ENCODE results near the gene ASGR2.

The ASGR2 gene

DNA sequence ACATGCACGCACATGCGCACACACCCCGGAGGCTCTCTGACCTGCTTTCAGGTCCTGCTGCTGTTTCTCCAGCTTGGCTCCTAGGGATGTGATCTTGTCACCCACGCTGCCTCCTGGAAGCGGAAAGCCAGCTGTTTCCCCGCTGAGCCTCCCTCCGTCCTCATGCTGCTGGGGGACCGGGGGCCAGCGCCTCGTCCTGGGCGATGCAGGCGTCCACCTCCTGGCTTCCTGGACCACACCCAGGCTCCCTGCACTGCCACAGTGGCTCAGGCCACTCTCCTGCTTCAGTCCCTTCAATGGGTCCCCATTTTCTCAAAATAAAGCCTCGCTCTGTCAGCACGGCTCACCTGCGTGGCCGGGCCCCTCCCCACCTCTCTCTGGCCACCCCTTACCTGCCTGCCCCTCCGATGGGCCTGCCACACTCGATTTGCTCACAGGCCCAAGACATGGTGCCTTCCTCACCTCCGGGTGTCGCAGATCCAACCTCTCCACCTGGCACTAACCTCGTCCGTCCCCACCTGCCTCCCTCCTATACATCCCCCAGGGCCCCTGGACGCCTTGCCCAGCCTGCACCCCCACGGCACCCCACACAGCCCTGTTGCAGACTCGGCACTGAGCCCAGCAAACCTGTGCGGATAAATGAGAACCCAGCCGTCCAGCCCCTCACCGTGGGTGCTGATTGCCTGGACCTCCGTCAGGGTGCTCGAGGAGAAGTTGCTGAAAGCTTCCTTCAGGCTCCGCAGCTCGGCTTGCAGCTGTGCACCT lies 6.6 kb downstream of the ASGR2 start:
- TF ChIP-seq POLR2AphosphoS5 (IDR thresholded peaks at IDR 0.05; ENCODE audit: low read depth), result no peak
- TF ChIP-seq GABPA (IDR thresholded peaks at IDR 0.05; ENCODE audit: low read depth), result no peak
- TF ChIP-seq, protein P1, sequence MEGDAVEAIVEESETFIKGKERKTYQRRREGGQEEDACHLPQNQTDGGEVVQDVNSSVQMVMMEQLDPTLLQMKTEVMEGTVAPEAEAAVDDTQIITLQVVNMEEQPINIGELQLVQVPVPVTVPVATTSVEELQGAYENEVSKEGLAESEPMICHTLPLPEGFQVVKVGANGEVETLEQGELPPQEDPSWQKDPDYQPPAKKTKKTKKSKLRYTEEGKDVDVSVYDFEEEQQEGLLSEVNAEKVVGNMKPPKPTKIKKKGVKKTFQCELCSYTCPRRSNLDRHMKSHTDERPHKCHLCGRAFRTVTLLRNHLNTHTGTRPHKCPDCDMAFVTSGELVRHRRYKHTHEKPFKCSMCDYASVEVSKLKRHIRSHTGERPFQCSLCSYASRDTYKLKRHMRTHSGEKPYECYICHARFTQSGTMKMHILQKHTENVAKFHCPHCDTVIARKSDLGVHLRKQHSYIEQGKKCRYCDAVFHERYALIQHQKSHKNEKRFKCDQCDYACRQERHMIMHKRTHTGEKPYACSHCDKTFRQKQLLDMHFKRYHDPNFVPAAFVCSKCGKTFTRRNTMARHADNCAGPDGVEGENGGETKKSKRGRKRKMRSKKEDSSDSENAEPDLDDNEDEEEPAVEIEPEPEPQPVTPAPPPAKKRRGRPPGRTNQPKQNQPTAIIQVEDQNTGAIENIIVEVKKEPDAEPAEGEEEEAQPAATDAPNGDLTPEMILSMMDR (IDR thresholded peaks at IDR 0.05; ENCODE audit: insufficient read depth, low read length), result no peak
- TF ChIP-seq, protein P2, sequence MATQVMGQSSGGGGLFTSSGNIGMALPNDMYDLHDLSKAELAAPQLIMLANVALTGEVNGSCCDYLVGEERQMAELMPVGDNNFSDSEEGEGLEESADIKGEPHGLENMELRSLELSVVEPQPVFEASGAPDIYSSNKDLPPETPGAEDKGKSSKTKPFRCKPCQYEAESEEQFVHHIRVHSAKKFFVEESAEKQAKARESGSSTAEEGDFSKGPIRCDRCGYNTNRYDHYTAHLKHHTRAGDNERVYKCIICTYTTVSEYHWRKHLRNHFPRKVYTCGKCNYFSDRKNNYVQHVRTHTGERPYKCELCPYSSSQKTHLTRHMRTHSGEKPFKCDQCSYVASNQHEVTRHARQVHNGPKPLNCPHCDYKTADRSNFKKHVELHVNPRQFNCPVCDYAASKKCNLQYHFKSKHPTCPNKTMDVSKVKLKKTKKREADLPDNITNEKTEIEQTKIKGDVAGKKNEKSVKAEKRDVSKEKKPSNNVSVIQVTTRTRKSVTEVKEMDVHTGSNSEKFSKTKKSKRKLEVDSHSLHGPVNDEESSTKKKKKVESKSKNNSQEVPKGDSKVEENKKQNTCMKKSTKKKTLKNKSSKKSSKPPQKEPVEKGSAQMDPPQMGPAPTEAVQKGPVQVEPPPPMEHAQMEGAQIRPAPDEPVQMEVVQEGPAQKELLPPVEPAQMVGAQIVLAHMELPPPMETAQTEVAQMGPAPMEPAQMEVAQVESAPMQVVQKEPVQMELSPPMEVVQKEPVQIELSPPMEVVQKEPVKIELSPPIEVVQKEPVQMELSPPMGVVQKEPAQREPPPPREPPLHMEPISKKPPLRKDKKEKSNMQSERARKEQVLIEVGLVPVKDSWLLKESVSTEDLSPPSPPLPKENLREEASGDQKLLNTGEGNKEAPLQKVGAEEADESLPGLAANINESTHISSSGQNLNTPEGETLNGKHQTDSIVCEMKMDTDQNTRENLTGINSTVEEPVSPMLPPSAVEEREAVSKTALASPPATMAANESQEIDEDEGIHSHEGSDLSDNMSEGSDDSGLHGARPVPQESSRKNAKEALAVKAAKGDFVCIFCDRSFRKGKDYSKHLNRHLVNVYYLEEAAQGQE (IDR thresholded peaks at IDR 0.05; ENCODE audit: insufficient replicate concordance, low read depth), result no peak
- TF ChIP-seq SPI1 (IDR thresholded peaks at IDR 0.05; ENCODE audit: borderline replicate concordance, low read depth), result no peak

DNA sequence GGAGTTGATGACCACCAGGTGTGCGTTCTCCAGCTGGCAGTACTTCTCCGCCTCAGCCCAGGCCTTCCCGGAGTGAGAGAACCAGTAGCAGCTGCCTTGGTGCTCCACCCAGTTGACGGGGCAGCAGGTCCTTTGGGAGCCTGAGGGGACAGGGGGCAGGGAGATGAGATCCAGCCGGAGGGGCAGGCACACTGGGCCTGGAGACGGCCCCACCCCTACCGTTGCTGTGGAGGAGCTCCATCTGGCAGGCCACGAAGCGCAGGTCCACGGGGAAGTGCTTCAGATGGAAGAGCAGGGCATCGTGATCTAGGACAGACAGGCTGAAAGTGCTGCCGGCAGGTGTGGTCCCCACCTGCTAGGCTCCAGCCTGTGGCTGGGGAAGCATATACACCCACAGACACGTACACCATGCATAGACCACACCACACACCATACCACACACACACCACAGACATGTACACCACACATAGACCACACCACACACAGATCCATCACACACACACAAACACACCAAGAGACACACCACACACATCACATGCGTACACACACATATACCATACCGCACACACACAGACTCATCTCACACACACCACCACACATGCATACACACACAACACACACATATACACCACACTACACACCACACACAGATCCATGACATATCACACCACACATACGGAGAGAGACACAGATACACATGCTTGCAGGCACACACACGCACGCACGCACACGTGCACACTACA lies 7.4 kb downstream of the ASGR2 start:
- Histone ChIP-seq H3K4me3 (replicated peaks; ENCODE audit: insufficient read depth, low read length) (no peak overlapping the region), H3K27ac (replicated peaks) (no peak overlapping the region), H3K27me3 (ENCODE audit: insufficient read depth, poor library complexity, severe bottlenecking) (no peaks in the 10 kb centered on the region)
- TF ChIP-seq, protein P1 (IDR thresholded peaks at IDR 0.05; ENCODE audit: insufficient read depth, low read length), result no peak
- TF ChIP-seq POLR2AphosphoS5 (IDR thresholded peaks at IDR 0.05; ENCODE audit: low read depth) (no peak), GABPA (IDR thresholded peaks at IDR 0.05; ENCODE audit: low read depth) (no peak), SPI1 (IDR thresholded peaks at IDR 0.05; ENCODE audit: borderline replicate concordance, low read depth) (no peak)
- TF ChIP-seq, protein P2 (IDR thresholded peaks at IDR 0.05; ENCODE audit: insufficient replicate concordance, low read depth), result no peak
- no peak for DNase-seq (ENCODE audit: low read depth in 1 of 2, low spot score in 1 of 2)

More for the DNA sequence above, 6.6 kb downstream of the ASGR2 start:
- no peaks in the 10 kb centered on the region for H3K27me3 ChIP-seq (ENCODE audit: insufficient read depth, poor library complexity, severe bottlenecking)
- no peak overlapping the region for H3K27ac ChIP-seq (replicated peaks)
- no peak overlapping the region for H3K4me3 ChIP-seq (replicated peaks; ENCODE audit: insufficient read depth, low read length)
- DNase-seq (ENCODE audit: low read depth in 1 of 2, low spot score in 1 of 2), result no peak

DNA sequence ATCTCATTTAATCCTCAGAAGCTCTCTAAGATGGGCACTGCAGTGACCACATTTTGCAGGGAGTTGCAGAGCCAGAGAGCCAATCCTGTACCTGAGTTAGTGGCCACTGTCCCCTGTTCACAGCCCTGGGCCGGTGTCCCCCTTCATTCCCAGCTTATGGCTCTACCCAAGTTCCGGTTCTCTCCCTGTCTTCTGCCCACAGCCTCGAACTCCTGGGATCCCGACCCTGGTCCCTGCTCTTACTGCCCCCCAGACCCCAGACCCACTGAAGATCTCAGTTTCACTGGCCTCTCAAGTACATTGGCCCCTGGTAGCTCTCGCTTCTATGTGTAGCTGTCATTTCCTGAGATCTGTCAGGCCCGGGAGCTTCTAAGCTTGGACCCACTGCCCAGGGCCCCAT lies 12.2 kb downstream of the ASGR2 start:
- no peaks in the 10 kb centered on the region for H3K27me3 ChIP-seq (ENCODE audit: insufficient read depth, poor library complexity, severe bottlenecking)
- no peak for DNase-seq (ENCODE audit: low read depth in 1 of 2, low spot score in 1 of 2)
- TF ChIP-seq SPI1 (IDR thresholded peaks at IDR 0.05; ENCODE audit: borderline replicate concordance, low read depth), result no peak
- TF ChIP-seq POLR2AphosphoS5 (IDR thresholded peaks at IDR 0.05; ENCODE audit: low read depth), result no peak
- TF ChIP-seq, protein P2 (IDR thresholded peaks at IDR 0.05; ENCODE audit: insufficient replicate concordance, low read depth), result no peak
- TF ChIP-seq, protein P1 (IDR thresholded peaks at IDR 0.05; ENCODE audit: insufficient read depth, low read length), result no peak
- TF ChIP-seq GABPA (IDR thresholded peaks at IDR 0.05; ENCODE audit: low read depth), result no peak

More for the DNA sequence above, 12.2 kb downstream of the ASGR2 start:
- Histone ChIP-seq H3K27ac (replicated peaks) (no peak overlapping the region), H3K4me3 (replicated peaks; ENCODE audit: insufficient read depth, low read length) (no peak overlapping the region)

All from HL-60 (cell line).